ENCODE measurements around the gene GRIK1. TPM values are rescaled to one million over a fixed set of nuclear protein-coding genes. Genes with fewer than 3 reads are reported as not detected.

The GRIK1 gene
- total RNA-seq, 4 donors from 2014 or later, result 0.30 to 0.76 (median 0.36) TPM

GRCh38 chr21:29660047-29660720, 279.6 kb downstream of the GRIK1 start:
- no peak for DNase-seq (ENCODE audit: low spot score in 2 of 2)
- intact Hi-C loops (cut with DNase I; ENCODE audit: low total_unique reads), result no loop called here
- 86 to 95% methylated on average over 2 of the region's 2 CpGs for WGBS, 2 donors
- H3K4me3 ChIP-seq (ENCODE audit: low read depth, poor library complexity, severe bottlenecking), result no peak overlapping the region
- no peak for TF ChIP-seq POLR2A (IDR thresholded peaks at IDR 0.05)
- TF ChIP-seq, protein P1, sequence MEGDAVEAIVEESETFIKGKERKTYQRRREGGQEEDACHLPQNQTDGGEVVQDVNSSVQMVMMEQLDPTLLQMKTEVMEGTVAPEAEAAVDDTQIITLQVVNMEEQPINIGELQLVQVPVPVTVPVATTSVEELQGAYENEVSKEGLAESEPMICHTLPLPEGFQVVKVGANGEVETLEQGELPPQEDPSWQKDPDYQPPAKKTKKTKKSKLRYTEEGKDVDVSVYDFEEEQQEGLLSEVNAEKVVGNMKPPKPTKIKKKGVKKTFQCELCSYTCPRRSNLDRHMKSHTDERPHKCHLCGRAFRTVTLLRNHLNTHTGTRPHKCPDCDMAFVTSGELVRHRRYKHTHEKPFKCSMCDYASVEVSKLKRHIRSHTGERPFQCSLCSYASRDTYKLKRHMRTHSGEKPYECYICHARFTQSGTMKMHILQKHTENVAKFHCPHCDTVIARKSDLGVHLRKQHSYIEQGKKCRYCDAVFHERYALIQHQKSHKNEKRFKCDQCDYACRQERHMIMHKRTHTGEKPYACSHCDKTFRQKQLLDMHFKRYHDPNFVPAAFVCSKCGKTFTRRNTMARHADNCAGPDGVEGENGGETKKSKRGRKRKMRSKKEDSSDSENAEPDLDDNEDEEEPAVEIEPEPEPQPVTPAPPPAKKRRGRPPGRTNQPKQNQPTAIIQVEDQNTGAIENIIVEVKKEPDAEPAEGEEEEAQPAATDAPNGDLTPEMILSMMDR (IDR thresholded peaks at IDR 0.05), result no peak

DNA sequence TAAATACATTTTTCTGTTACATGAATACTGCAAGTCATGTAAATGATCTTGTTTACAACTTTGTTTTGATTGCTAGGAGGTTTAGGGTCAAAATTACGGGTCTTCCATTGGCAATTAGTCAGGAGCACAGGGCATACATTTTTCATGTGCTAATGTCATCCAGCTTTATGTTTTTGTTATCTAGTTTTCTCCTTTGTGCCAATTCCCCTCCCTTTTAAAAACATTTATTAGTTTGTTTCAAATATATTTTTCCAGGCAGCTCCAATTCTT, 280.9 kb downstream of the GRIK1 start:
- intact Hi-C loops (cut with DNase I; ENCODE audit: low total_unique reads), result no loop called here
- TF ChIP-seq POLR2A (IDR thresholded peaks at IDR 0.05), result no peak
- TF ChIP-seq, protein P1 (IDR thresholded peaks at IDR 0.05), result no peak
- no peak overlapping the region for H3K4me3 ChIP-seq (ENCODE audit: low read depth, poor library complexity, severe bottlenecking)
- no peak for DNase-seq (ENCODE audit: low spot score in 2 of 2)
- 16 to 40% methylated on average over 1 of the region's 1 CpG for WGBS, 2 donors

DNA sequence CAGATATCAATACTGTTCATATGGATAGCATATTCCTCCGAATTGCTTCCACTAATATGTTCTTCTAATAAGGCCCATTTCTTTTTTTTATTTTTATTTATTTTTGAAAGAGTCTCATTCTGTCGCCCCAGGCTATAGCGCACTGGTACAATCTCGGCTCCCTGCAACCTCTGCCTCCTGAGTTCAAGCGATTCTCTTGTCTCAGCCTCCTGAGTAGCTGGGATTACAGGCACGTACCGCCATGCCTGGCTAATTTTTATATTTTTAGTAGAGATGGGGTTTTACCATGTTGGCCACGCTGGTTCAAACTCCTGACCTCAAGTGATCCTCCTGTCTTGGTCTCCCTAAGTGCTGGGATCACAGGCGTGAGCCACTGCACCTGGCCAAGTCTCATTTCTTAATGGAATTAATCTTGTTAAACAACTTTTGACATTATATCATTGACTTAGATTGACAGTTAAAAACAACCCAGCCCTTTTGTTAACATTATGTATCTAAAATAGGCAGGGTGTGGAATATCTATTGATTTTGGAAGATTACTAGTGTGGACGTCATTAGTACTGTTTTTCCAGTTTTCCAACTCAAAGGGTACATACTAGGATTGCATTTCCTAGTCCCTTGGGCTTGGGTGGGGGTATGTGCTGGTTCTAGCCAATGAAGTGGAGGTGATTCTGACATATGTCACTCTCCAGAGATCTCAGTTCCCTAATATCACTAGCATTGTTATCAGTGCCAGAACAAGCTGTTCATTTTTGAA, 281.4 kb downstream of the GRIK1 start:
- intact Hi-C loops (cut with DNase I; ENCODE audit: low total_unique reads), result no loop called here
- TF ChIP-seq, protein P1 (IDR thresholded peaks at IDR 0.05), result no peak
- TF ChIP-seq POLR2A (IDR thresholded peaks at IDR 0.05), result no peak
- no peak for DNase-seq (ENCODE audit: low spot score in 2 of 2)
- no peak overlapping the region for H3K4me3 ChIP-seq (ENCODE audit: low read depth, poor library complexity, severe bottlenecking)
- WGBS, 2 donors, result 90 to 91% methylated on average over 10 of the region's 10 CpGs

DNA sequence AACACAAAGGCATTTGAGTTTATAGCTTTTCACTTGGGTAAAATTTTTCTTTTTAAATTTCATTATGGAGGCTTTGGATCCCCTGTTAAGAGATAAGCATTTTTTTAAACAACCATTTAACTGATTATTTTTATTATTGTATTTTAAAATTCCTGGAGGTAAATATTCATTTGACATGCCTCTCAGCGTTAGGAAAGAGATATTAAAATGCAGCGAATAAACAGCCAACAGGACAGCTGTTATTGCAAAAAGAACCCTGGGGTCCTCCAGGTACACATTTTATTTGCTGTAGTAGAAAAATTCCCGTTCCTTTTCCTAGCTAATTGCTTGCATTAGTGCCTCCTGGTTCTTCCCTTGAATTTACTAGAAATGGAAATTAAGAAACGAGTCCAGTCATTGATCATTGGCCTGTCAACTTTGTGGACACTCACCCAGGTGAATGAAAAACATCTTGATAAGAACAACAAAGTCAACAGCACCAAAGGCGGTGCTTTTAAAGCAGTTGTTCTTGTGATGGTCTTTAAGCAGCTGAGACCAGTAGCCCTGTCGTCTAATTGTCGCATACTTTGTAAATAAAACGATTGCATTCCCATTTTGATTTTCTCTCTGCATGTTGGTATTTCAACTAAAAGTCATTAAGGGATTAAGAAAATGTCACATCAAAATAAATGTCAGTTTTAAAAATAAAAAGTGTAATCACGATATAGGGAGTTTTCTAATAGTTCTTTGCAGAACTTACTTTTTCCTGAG, 282.4 kb downstream of the GRIK1 start:
- no peak for TF ChIP-seq POLR2A (IDR thresholded peaks at IDR 0.05)
- TF ChIP-seq, protein P1 (IDR thresholded peaks at IDR 0.05), result no peak
- no peak overlapping the region for H3K4me3 ChIP-seq (ENCODE audit: low read depth, poor library complexity, severe bottlenecking)
- DNase-seq (ENCODE audit: low spot score in 2 of 2), result no peak
- intact Hi-C loops (cut with DNase I; ENCODE audit: low total_unique reads), result no loop called here
- 72 to 76% methylated on average over 9 of the region's 9 CpGs for WGBS, 2 donors

DNA sequence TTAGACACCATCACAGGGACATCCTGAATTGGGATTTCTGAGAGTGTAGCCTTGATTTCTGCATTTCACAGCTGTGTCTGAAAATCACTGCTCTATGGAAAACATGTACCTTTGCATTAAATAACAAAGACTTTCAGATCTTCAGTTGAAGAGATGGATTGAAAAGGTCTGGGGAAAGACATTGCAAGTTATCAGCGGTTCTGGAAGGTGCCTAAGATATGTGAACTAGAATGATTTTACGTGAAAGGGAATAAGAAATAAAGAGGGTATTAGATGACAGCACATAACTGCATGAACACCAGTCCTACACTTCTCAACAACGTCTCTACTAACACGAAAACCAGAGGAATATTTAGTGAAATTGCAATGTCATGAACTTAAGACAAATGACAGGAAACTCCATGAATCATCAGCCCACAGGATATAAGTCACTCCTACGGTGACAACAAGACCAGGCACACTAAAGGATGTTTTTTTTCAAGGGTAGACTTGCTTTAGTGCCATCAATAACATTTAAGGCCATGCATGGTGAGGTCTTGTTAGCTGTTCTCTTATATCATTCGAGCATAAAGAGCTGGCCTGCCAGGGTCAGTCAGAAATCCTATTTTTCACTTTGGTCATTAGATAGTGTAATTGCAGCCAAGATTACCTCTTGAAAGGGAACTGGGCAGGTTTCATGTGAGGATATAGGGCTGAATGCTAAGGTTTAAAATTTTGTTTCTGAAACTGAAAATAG, 283.1 kb downstream of the GRIK1 start:
- no peak for DNase-seq (ENCODE audit: low spot score in 2 of 2)
- H3K4me3 ChIP-seq (ENCODE audit: low read depth, poor library complexity, severe bottlenecking), result no peak overlapping the region
- TF ChIP-seq, protein P1 (IDR thresholded peaks at IDR 0.05), result no peak
- TF ChIP-seq POLR2A (IDR thresholded peaks at IDR 0.05), result no peak
- intact Hi-C loops (cut with DNase I; ENCODE audit: low total_unique reads), result no loop called here
- WGBS, 2 donors, result 35 to 38% methylated on average over 6 of the region's 6 CpGs
